ENCODE measurements around the gene JAK2. TPM values are rescaled to one million over a fixed set of nuclear protein-coding genes. Genes with fewer than 3 reads are reported as not detected.

The JAK2 gene
- total RNA-seq, 3 donors from 2014 or later (not counting 1 experiment from before 2014, with no cell fraction given), result 20.8 to 43.9 (median 30.0) TPM

DNA sequence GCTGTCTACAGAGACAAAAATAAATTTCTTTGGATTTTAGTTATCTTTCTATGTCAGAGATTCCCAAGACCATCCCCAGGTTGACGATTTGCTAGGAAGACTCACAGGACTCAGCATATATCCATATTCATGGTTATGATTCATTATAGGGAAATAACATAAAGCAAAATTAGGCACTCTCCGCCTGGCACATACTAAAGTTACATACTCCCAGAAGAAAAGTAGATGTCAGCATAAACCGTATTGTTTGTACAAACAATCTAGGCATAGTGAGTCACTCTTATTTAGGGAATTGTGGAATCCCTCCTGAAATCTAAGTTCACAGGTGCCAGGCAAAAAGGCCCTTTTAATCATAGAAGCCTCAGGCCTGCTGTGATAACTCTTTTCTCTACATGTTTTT, 137.4 kb downstream of the JAK2 start:
- TF ChIP-seq, protein P1, sequence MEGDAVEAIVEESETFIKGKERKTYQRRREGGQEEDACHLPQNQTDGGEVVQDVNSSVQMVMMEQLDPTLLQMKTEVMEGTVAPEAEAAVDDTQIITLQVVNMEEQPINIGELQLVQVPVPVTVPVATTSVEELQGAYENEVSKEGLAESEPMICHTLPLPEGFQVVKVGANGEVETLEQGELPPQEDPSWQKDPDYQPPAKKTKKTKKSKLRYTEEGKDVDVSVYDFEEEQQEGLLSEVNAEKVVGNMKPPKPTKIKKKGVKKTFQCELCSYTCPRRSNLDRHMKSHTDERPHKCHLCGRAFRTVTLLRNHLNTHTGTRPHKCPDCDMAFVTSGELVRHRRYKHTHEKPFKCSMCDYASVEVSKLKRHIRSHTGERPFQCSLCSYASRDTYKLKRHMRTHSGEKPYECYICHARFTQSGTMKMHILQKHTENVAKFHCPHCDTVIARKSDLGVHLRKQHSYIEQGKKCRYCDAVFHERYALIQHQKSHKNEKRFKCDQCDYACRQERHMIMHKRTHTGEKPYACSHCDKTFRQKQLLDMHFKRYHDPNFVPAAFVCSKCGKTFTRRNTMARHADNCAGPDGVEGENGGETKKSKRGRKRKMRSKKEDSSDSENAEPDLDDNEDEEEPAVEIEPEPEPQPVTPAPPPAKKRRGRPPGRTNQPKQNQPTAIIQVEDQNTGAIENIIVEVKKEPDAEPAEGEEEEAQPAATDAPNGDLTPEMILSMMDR (IDR thresholded peaks at IDR 0.05), result no peak
- no peaks in the 10 kb centered on the region for H3K27me3 Mint-ChIP-seq (ENCODE audit: low read depth in 2 of 2)
- peaks cover 26% of the 10 kb centered on the region for H3K36me3 Mint-ChIP-seq
- H3K27ac Mint-ChIP-seq, result no peak overlapping the region
- no peaks in the 10 kb centered on the region for H3K9me3 Mint-ChIP-seq
- H3K27me3 ChIP-seq (ENCODE audit: control insufficient read depth, insufficient read depth, low read length), result no peaks in the 10 kb centered on the region
- H3K9me3 ChIP-seq (ENCODE audit: control insufficient read depth, insufficient read depth, low read length), result no peaks in the 10 kb centered on the region
- ATAC-seq (no peak), DNase-seq (no peak)
- H3K4me3 Mint-ChIP-seq, result no peak overlapping the region
- H3K4me1 ChIP-seq (ENCODE audit: control insufficient read depth, insufficient read depth, low read length), result no peaks in the 10 kb centered on the region
- no peak overlapping the region for H3K27ac ChIP-seq (ENCODE audit: low read length)
- WGBS (ENCODE audit: insufficient coverage), result 100% methylated on average over 2 of the region's 3 CpGs
- intact Hi-C loops (cut with micrococcal nuclease), result no loop called here
- H3K4me1 Mint-ChIP-seq, result peaks cover 4 to 5% of the 10 kb centered on the region in 2 donors
- H3K36me3 ChIP-seq (ENCODE audit: control insufficient read depth, insufficient read depth, low read length), result peaks cover 27% of the 10 kb centered on the region
- no peak overlapping the region for H3K4me3 ChIP-seq (ENCODE audit: low read length)

DNA sequence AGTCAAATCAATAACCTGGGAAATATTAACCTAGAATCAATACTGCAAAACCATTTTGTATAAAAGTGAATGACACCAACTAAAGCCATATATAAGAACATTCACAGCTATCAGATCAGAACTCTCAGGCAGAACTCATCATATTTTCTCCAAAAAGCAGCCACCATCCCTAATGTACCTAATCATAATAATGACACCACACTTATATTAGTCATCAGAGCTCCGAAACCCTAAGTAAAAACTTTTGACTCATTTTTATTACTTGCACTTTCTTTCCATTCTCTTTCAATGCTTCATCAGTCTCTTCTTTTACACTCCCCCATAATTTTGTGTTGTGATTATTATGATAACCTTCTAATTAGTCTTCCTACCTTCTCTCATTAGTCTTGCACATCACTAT, 155.1 kb downstream of the JAK2 start:
- ATAC-seq, result no peak
- no peaks in the 10 kb centered on the region for H3K27me3 ChIP-seq (ENCODE audit: control insufficient read depth, insufficient read depth, low read length)
- H3K27ac ChIP-seq (ENCODE audit: low read length), result no peak overlapping the region
- H3K4me3 ChIP-seq (ENCODE audit: low read length), result no peak overlapping the region
- Mint-ChIP-seq H3K27ac (no peak overlapping the region), H3K4me1 (no peaks in the 10 kb centered on the region), H3K9me3 (peaks cover 10 to 30% of the 10 kb centered on the region in 2 donors), H3K4me3 (no peak overlapping the region), H3K27me3 (ENCODE audit: low read depth in 2 of 2) (no peaks in the 10 kb centered on the region), H3K36me3 (peaks cover 36% of the 10 kb centered on the region)
- H3K9me3 ChIP-seq (ENCODE audit: control insufficient read depth, insufficient read depth, low read length), result no peaks in the 10 kb centered on the region
- intact Hi-C loops (cut with micrococcal nuclease), result no loop called here
- no peak for DNase-seq
- TF ChIP-seq, protein P1 (IDR thresholded peaks at IDR 0.05), result no peak
- WGBS (ENCODE audit: insufficient coverage), result 90% methylated on average over 1 of the region's 1 CpG
- H3K4me1 ChIP-seq (ENCODE audit: control insufficient read depth, insufficient read depth, low read length), result no peaks in the 10 kb centered on the region
- no peaks in the 10 kb centered on the region for H3K36me3 ChIP-seq (ENCODE audit: control insufficient read depth, insufficient read depth, low read length)

DNA sequence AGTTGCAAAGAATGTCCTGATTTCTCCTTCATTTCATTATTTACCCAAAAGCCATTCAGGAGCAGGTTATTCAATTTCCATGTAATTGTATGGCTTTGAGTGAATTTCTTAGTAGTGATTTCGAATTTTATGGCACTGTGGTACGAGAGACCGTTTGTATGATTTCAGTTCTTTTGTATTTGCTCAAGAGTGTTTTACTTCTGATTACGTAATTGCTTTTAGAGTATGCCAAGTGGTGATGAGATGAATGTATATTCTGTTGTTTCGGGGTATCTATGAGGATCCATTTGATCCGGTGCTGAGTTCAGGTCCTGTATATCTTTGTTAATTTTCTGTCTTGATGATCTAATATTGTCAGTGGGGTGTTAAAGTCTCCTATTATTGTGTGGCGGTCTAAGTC, 159.1 kb downstream of the JAK2 start:
- H3K27me3 ChIP-seq (ENCODE audit: control insufficient read depth, insufficient read depth, low read length), result no peaks in the 10 kb centered on the region
- intact Hi-C loops (cut with micrococcal nuclease), result no loop called here
- Mint-ChIP-seq H3K27me3 (ENCODE audit: low read depth in 2 of 2) (no peaks in the 10 kb centered on the region), H3K36me3 (peaks cover 30% of the 10 kb centered on the region), H3K4me1 (peaks cover 4 to 9% of the 10 kb centered on the region in 2 donors), H3K9me3 (peaks cover 3 to 20% of the 10 kb centered on the region in 2 donors), H3K4me3 (no peak overlapping the region), H3K27ac (no peak overlapping the region)
- ATAC-seq (no peak), DNase-seq (no peak)
- WGBS (ENCODE audit: insufficient coverage), result 96% methylated on average over 7 of the region's 7 CpGs
- H3K4me1 ChIP-seq (ENCODE audit: control insufficient read depth, insufficient read depth, low read length), result no peaks in the 10 kb centered on the region
- no peaks in the 10 kb centered on the region for H3K36me3 ChIP-seq (ENCODE audit: control insufficient read depth, insufficient read depth, low read length)
- no peak overlapping the region for H3K4me3 ChIP-seq (ENCODE audit: low read length)
- H3K9me3 ChIP-seq (ENCODE audit: control insufficient read depth, insufficient read depth, low read length), result peaks cover 5% of the 10 kb centered on the region
- TF ChIP-seq, protein P1 (IDR thresholded peaks at IDR 0.05), result no peak
- no peak overlapping the region for H3K27ac ChIP-seq (ENCODE audit: low read length)

DNA sequence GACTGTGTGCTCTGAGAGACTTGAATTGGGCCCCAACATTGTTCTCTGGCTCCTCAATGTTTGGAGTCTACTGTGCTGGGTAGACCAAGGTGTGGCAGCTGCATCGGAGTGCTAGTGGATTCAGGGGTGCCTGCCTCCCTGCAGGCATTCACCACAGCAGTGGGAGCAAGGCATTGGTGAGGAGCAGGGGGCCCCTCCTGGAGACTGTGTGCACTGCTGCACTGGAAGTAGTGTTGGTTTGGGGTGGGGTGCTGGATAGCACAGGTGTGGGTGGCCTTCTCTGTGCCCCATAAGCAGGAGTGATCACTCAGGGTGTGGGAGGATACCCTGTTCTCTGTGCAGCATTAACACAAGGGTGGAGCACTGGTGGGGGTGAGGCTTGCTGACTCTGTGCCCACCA, 161.2 kb downstream of the JAK2 start:
- H3K4me3 Mint-ChIP-seq, result no peak overlapping the region
- WGBS (ENCODE audit: insufficient coverage), result 96% methylated on average over 1 of the region's 1 CpG
- no peaks in the 10 kb centered on the region for H3K4me1 ChIP-seq (ENCODE audit: control insufficient read depth, insufficient read depth, low read length)
- H3K9me3 ChIP-seq (ENCODE audit: control insufficient read depth, insufficient read depth, low read length), result peaks cover 5% of the 10 kb centered on the region
- H3K9me3 Mint-ChIP-seq, result peaks cover 5 to 17% of the 10 kb centered on the region in 2 donors
- peaks cover 45% of the 10 kb centered on the region for H3K36me3 Mint-ChIP-seq
- H3K36me3 ChIP-seq (ENCODE audit: control insufficient read depth, insufficient read depth, low read length), result no peaks in the 10 kb centered on the region
- no peaks in the 10 kb centered on the region for H3K27me3 Mint-ChIP-seq (ENCODE audit: low read depth in 2 of 2)
- ATAC-seq (no peak), DNase-seq (no peak)
- no peak overlapping the region for H3K27ac Mint-ChIP-seq
- no peak overlapping the region for H3K27ac ChIP-seq (ENCODE audit: low read length)
- peaks cover 4 to 9% of the 10 kb centered on the region in 2 donors for H3K4me1 Mint-ChIP-seq
- TF ChIP-seq, protein P1 (IDR thresholded peaks at IDR 0.05), result no peak
- H3K27me3 ChIP-seq (ENCODE audit: control insufficient read depth, insufficient read depth, low read length), result no peaks in the 10 kb centered on the region
- no peak overlapping the region for H3K4me3 ChIP-seq (ENCODE audit: low read length)
- intact Hi-C loops (cut with micrococcal nuclease), result no loop called here

Measured in natural killer cell (primary cell).